Astrocyte of the hippocampus (primary cell): ENCODE results near the gene SEC62.
A peak's percentile ranks its signal among the peaks of the same experiment; 100 is the strongest.

Experiments
- DNase-seq: peaks from one replicate; pipeline ENCODE4 v3.0.0; 2011; ENCODE audit warnings: low read depth, low spot score

SEC62 gene

DNA sequence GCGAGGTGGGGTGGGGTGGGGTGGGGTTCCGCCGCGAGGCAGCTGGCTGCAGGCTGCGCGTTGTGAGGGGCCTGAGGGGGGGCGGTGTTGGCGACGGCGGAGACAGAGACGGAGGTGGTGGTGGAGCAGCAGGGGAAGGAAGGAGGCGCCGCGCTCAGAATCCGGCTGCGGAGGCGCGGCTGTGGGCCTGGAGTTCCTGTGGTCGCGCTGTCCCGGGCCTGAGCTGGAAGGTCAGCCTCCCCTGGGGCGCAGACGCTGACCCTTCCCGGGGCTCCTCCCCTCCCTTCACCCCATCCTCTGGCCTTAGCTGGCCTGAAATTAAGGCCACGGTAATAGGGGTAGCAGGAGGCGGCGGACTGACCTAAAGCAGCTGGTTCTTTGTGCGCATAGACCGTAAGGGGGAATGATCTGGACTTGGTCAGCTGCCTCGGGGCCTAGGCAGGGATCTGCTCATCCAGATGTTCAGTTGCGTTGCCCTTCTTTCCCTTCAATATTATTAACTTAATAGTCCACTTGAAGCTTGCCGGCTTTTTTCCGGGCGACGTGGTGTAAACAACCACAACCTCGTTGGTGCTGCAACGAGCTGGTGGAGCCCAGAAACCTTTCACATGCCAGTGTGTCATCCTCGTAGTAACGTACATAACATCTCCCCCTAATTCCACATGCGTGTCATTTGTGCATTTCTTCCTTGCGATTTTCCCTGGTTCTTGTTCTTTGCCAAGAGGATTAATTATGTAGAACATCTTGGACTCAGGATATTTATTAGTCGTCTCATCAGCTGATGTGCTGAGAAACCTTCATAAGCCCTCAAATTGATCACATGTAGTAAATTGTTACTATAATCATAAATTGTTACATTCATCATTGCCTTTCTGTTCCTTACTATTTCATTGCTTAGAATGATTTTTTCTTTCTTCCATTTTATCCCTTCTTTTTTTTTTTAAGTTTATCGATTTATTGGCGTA is 626 bp downstream of the SEC62 start:
- peak; percentile 47 for DNase-seq

DNA sequence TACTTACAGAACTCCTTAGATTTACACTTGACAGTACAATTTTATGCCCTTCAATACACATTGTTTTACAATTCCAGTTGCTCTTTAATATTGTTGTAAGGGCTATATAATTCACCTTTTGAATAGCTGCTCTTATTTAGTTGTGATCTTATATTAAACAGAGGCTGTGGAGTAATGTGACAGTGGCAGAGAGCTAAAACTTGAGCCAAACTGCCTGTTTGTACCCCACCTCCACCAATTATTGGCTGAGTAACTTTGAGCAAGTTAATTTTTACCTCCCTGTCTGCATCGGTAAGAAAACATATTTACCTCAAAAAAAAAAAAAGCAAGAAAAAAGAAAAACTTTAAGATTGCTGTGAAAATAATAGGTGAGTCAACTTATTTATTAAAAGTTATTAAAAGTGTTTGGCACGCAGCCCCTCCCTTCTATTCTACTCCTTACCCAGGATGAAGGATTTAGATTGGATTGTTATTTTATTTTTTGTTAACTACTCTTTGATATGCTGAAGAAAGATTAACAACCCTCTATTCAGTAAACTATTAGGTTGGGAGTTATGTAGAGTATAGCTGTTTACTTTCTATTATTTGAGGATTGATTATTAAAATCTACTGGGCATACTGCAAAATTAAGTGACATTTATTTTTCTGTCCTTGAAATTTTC is 1.7 kb downstream of the SEC62 start:
- DNase-seq = no peak

DNA sequence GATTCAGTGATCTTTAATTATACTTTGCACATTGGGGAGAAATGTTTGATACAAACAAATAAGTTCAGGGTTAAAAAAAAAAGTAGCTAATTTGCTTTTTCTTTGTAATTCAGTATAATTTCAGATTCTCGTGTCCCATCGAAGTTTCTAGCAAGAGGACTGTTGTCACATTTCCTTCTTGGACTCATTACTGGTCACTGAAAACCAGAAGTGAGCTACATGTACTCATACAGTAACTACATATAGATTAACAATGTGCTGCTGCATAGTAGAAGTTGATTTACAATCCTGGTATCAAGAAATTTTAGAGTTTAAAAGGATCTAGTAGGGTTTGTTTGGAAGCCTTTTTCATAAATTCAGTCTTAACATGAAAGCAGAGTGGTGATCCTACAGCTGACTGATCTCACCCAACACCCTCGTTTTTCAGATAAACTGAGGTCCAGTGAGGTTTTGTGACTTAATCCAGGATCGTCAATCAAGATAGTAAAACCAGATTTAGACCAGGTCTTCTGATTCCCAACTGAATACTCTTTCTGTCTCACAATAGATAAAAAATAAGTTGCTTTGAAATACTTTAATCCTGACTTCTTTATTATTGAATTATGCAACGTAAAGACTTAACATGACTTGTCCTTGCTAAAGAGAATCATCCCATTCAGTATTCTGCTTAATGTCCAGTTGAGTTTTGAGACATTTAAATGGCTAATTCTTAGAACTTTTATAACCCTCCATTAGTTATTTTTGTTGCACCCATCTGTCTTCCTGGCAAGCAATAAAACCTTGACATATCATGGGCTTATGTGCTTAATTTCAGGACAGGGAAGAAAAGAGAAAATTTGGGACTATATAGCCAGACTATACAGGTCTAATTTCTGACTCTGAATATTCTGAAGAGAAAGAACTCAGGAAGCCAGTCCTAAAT is 2.8 kb downstream of the SEC62 start:
- no peak for DNase-seq

DNA sequence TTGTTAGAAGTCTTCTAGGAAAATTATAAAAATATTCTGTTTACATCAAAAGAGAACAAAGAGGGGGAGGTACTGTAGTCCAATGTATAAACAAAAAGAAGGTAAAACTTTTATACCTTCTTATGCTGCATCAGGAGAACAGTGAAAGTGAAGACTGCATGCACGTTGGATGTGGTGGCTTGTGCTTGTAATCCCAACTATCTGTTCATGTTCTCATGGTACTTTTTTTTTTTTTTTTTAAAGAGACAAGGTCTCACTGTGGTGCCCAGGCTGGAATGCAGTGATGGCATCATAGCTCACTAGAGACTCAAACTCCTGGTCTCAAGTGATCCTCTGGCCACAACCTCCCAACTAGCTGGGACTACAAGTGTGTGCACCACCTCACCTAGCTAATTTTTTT is 4.2 kb downstream of the SEC62 start:
- no peak for DNase-seq

DNA sequence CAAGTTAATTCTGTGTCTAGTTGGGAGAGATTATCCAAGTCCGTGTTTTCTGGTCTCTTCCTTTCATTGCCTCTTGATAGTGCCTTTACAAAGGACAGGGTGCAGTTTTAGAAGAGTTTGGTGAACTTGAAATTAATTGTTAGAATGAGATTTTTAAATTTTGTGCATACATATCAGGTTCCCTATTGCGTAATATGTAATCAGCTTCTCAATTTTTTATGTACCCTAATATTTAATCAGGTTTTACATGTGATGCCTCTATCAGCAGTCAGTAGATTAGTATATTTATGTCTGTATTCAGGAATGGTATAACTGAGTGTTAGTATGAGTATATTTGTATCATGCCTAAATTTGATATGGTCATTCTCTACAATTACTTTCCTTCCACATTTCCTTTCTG is 4.9 kb downstream of the SEC62 start:
- no peak for DNase-seq

DNA sequence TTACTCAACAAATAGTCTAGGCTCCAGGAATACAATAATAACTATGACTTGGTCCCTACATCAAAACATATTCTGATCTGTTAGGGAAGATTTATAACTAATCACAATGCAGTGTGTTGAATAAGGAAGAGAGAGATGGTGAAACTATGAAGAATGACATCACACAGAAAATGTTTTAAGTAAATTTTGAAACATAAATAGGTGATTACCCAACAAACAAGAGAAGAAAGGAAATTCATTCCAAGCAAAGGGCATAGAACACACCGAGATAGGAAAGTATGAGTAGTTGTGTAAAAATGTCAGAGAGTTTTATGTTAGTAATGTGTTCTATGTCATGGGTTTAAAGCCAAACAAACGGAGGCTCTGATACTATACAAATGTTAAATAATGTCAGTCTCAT is 13.4 kb downstream of the SEC62 start:
- no peak for DNase-seq

DNA sequence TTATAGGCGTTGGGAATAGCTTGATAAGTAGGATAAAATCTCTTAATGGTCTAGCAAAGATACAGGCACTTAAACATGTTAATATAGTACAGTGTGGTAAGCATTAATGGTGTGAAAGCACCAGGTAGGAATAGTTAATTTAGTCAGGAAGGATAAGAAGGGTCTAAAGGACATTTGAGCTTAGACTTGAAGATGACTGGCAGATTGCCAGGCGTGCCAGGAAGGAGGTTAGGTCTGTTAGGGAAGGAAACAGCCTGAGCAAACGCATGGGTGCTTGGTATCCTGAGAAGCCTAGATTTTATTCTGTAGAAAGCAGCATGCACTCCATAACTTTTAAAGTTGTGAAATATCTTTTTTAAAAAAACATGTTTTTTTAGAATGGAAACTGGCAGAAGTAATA is 17.7 kb downstream of the SEC62 start:
- no peak for DNase-seq

DNA sequence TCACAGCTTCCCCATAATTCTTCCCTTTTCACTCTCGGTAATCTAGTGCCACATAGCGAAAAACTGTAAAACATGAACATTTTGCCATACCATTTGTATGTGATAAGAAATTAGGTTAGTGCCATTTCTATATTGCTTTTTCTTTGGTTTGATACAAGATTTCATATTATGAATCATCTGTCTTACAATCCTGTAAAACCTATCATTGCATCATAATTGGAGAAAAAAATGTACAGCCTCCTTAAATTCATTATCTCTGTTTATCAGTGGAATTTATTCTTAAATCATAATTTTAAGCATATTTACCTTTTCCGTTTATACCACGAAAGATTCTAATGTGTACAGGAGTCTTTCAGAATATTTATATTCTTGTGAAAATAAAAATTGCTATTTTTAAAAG is 23.8 kb downstream of the SEC62 start:
- no peak for DNase-seq

DNA sequence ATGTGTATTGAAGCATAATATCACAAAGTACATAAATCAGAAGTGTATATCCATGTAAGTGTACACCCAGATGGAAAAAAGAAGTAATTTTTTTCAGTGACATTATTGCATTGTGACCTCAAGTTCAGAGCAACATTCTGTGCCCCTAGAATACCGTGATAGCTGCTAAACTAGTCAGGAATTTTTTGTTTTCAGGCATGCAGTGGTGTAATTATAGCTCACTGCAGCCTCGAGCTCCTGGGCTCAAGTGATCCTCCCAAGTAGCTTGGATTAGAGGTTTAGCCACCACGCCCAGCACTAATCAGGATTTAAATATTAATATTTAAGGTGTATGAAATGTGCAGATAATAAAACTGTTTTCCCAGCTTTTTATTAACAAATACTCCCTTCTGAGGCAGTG is 25.5 kb downstream of the SEC62 start:
- DNase-seq = no peak

DNA sequence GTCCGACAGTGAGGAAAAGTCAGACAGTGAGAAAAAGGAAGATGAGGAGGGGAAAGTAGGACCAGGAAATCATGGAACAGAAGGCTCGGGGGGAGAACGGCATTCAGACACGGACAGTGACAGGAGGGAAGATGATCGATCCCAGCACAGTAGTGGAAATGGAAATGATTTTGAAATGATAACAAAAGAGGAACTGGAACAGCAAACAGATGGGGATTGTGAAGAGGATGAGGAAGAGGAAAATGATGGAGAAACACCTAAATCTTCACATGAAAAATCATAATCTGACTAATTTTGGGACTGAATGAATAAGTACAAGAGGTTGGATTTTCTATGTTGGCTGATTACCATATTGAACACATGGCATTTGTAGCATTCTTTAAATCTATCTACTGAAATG is 26.2 kb downstream of the SEC62 start:
- DNase-seq = no peak

DNA sequence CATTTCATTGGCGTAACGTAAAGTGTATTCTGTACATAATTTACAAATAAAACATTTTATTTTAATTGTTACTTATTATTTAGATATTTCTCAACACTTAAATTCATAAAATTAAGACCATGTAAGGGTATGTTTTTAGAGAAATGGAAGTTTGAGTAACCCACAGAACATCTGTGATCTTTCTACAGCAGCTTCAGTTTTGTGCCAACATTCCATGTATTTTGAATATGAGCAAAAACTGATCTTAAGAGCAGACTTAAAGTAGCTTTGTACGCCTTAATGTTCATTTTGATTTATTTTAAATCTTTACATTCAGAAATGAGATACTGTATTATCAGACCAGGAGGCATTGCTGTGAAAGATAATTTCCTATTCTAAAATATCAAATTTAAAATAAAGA is 27.2 kb downstream of the SEC62 start:
- no peak for DNase-seq

DNA sequence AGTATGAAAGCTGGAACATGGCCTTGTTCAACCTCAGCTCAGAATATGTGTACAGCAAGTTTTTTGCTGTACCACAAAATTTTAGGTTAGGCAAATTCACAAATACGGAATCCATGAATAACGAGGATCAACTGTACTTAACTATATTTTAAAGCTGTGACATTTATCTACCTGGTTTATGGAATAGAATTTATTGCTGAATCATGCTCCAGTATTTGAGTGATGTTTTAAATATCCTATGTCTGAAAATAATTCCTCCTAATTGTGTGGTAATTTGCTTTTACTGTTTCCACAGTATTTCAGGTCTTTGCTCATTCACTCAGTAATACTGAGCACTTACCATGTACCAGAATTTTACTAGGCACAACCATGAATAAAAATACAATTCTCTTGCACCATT is 29.5 kb downstream of the SEC62 start:
- no peak for DNase-seq

DNA sequence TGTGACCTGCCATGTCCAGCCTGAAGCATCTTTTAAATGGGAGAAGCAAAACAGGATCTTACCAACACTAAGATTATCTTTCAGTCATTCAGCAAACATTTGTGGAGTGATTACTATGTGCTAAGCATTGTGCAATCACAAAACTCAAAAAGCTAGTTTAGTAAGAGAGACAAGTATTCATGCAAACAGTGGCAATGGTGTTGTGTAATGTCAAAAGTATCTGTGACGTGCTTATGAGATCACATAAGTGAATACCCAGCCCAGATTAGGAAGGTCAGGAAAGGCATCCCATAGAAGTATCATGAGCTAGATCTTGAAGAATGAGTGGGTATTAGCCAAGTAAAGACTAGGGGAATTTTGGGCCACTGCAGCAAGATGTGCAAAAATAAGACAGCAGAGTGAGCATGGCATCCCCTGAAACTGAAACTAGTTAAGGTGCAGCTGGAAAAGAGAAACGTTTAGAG is 32.1 kb downstream of the SEC62 start:
- peak; percentile 31 for DNase-seq

DNA sequence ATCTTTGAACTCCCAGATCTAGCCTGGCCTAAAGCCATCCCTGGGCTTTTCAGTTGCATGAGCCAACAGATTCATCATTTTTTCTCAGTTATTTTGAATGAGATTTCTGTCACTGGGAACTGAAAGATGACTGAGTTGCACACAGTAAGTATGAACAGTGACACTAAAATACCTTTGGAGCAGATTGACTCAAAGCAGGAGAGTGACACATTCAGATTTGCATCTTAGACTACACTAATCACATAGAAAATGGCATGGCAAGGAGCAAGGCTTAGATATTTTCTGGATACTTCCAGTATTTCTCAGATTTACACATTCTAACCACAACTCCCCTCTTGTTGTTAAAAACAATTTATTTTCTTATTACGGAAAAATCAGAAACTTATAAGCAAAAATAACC is 32.8 kb downstream of the SEC62 start:
- no peak for DNase-seq

DNA sequence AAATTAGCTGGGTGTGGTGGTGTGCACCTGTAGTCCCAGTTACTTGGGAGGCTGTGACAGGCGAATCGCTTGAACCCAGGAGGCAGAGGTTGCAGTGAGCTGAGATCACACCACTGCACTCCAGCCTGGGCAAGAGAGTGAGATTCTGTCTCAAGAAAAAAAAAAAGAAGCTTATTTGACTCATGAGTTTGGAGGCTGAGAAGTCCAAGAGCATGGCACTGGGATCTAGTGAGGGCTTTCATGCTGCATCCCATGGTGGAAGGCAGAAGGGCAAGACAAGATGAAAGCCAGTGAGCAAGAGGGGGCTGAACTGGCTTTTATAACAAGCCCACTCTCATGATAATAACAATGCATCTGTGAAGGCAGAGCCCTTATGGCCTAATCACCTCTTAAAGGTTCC is 33.4 kb downstream of the SEC62 start:
- DNase-seq = no peak

DNA sequence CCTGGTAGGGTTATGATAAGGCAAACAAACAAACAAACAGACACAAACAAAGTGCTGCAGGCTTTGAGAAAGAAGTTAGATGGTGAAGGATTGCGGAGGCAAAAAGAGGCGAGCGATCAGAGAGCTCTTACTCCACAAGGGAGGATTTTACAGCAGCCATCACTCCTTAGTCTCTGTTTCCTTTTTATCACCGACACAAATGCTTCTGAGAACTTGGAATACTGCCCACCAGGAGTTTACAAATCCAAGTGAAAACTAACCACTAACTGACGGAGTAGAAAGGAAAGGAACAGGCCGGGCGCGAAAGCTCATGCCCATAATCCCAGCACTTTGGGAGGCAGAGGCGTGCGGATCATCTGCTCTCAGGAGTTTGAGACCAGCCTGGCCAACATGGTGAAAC is 35.6 kb downstream of the SEC62 start:
- peak; percentile 12 for DNase-seq

DNA sequence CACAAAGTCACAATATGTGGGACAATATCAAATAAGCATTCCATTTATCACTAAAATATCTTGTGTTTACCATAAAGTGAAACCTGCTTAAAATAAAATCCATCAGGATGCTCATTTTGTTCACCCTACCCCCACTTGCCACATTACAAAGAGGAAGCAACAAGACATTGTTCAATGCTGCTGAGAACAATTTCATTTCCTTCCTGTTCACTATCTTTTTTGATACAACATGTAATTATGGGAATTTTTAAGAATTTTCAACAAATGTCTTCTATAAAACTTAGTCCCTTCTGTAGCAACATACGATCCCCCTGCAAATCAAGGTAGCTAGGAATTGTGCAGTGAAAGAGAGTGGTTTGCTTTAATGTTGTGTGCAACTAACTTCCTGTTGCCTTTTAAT is 36.3 kb downstream of the SEC62 start:
- no peak for DNase-seq

DNA sequence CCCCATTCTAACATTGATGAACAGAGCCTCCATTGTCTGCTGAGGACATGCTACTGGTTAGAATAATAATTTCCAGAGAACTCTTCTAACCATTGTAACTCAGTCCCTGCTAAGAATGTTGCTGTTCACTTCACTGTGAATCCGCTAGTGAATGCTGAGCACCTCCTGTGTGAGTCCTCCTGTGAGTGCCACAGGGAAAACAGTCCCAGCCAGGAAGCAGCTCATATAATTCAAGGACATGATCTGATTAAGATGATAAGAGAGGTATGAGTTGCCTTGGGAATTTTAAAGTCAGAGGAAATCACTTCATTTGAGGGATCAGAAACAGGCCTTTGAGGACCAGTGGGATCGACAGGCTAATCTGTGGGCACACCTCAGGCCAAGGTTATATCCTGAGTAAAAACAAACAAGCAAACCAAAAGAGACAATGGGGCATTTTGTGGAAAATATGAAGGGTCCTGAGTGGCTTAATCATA is 37.3 kb downstream of the SEC62 start:
- no peak for DNase-seq

DNA sequence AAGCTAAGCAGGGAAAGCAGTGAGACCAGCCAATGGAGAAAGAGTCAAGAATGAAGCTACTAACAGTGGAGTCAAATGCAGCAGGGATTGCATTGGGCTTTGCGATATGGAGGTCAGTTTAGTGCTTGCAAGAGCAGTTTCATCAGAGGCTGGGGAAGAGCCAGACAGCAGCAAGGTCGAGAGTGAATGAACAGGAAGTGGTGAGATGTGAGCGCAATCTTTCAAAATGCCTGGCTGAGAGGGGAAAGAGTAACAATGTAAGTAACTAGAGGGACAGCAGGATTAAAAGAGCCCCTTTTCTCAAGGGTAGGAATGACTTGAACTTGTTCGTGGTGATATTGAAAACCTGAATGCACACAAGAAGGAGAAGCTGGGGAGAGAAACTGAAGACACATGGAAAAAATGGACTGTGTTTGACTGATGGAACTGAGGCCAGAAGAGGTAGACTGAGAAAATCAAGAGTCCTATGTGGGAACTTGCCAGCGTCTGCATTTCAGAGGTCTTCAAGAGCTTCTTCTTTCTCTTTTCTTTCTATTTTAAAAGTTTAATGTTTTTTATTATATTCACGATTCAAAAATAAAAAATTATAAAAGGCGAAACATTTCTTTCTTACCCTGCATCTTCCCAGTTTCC is 40.5 kb downstream of the SEC62 start:
- DNase-seq = peak; percentile 22

DNA sequence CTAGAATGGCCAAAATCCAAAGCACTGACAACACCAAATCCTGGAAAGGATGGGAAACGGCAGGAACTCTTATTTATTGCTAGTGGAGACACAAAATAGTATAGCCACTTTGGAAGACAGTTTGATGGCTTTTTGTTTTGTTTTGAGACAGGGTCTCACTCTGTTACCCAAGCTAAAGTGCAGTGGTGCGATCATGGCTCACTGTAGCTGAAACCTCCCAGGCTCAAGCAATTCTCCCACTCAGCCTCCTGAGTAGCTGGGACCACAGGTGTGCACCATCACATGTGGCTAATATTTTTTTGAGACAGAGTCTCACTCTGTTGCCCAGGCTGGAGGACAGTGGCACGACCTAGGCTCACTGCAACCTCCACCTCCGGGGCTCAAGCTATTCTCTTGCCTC is 43.9 kb downstream of the SEC62 start:
- DNase-seq = no peak

DNA sequence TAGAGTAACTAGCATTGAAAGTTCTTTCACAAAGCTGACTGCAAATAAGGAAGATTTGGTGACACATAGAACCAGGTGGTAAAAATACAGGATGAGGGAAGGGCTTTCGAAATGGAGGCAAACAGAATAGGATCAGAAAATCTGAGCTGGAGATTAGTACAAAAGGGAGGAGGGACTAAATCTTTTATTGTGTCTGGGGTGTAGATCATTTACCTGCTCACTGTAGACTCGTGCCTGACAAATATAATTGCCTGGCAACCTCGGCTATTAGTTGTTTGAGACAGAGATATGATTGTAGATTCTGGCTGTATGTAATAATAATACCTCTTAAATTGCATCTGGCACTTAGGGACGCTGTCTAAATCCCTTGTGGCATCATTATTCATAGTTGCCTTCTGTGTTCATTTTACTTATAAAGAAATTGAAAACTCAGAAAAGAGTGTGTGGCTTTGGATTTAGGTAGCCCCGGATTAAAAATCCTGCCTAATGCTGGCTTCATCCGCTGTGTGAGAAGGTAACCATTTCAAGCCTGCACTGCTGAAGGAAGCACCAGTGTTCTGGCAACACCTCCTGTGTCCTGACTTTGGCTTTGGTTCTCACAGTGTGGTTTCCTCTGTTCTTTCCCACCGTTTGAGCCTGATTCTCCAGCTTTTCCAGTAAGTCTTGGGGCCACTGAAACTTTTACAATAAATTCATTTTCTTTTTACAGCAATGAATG is 46.2 kb downstream of the SEC62 start:
- no peak for DNase-seq
